Loucy (cell line): ENCODE measurements around the gene TTC39B.

Experiments
- H2AFZ ChIP-seq: fragments of 200-600 bp; sonication (generic); 2 replicates; pipeline ENCODE4 v1.6.0; 2016; ENCODE audit warnings: antibody characterized with exemption, mild to moderate bottlenecking, low read length, moderate library complexity
- H3F3A ChIP-seq: fragments of 200-600 bp; 2 replicates; pipeline ENCODE4 v1.6.0; 2016; ENCODE audit warnings: antibody characterized with exemption, low read depth, mild to moderate bottlenecking
- H3K27me3 ChIP-seq: fragments of 200-600 bp; sonication (generic); 2 replicates; pipeline ENCODE4 v1.6.1; 2014; ENCODE audit warnings: low read length, mild to moderate bottlenecking; ENCODE audit not compliant: insufficient read depth, poor library complexity, severe bottlenecking
- H3K36me3 ChIP-seq: fragments of 200-600 bp; sonication (generic); 2 replicates; pipeline ENCODE4 v1.6.1; 2016; ENCODE audit warnings: low read length; ENCODE audit not compliant: insufficient read depth
- H3K4me1 ChIP-seq: fragments of 200-600 bp; sonication (generic); 2 replicates; pipeline ENCODE4 v1.5.1; 2014; ENCODE audit warnings: low read length, mild to moderate bottlenecking; ENCODE audit not compliant: insufficient read depth, poor library complexity, severe bottlenecking
- H3K4me2 ChIP-seq: fragments of 200-600 bp; sonication (generic); 2 replicates; pipeline ENCODE4 v1.6.0; 2014; ENCODE audit warnings: antibody characterized with exemption, low read length, low read depth, mild to moderate bottlenecking; ENCODE audit not compliant: poor library complexity, severe bottlenecking
- H3K4me3 ChIP-seq: fragments of 200-600 bp; sonication (generic); 2 replicates; pipeline ENCODE4 v1.5.1; 2014; ENCODE audit warnings: low read length, mild to moderate bottlenecking, mixed read lengths; ENCODE audit not compliant: poor library complexity, severe bottlenecking
- H3K79me2 ChIP-seq: fragments of 200-600 bp; sonication (generic); 2 replicates; pipeline ENCODE4 v1.6.1; 2014; ENCODE audit warnings: low read length; ENCODE audit not compliant: insufficient read depth
- H3K9ac ChIP-seq: fragments of 200-600 bp; sonication (generic); 2 replicates; pipeline ENCODE4 v1.6.0; 2014; ENCODE audit warnings: mild to moderate bottlenecking, low read depth, low read length, moderate library complexity; ENCODE audit not compliant: poor library complexity, severe bottlenecking
- H3K9me2 ChIP-seq: fragments of 200-600 bp; sonication (generic); replicated peaks from 2 replicates; pipeline ENCODE4 v1.6.1; 2016; ENCODE audit warnings: low read depth, low read length, mixed read lengths
- H3K9me3 ChIP-seq: fragments of 200-600 bp; sonication (generic); 2 replicates; pipeline ENCODE4 v1.6.1; 2014; ENCODE audit warnings: mild to moderate bottlenecking, antibody characterized with exemption, low read length, low read depth; ENCODE audit not compliant: insufficient read depth
- H4K20me1 ChIP-seq: fragments of 200-600 bp; sonication (generic); 2 replicates; pipeline ENCODE4 v1.6.0; 2014; ENCODE audit warnings: antibody characterized with exemption, low read length, mild to moderate bottlenecking; ENCODE audit not compliant: insufficient read depth, poor library complexity, severe bottlenecking
- CTCF ChIP-seq: fragments of 200-600 bp; sonication (generic); conservative IDR thresholded peaks from 2 replicates; pipeline ENCODE4 v1.5.1; 2014; ENCODE audit warnings: mild to moderate bottlenecking, antibody characterized with exemption, low read length
- EZH2phosphoT487 ChIP-seq: fragments of 200-600 bp; IDR thresholded peaks from 2 replicates; pipeline ENCODE4 v1.6.1; 2018; ENCODE audit warnings: antibody characterized with exemption, mild to moderate bottlenecking, moderate library complexity, borderline replicate concordance

Gene TTC39B

DNA sequence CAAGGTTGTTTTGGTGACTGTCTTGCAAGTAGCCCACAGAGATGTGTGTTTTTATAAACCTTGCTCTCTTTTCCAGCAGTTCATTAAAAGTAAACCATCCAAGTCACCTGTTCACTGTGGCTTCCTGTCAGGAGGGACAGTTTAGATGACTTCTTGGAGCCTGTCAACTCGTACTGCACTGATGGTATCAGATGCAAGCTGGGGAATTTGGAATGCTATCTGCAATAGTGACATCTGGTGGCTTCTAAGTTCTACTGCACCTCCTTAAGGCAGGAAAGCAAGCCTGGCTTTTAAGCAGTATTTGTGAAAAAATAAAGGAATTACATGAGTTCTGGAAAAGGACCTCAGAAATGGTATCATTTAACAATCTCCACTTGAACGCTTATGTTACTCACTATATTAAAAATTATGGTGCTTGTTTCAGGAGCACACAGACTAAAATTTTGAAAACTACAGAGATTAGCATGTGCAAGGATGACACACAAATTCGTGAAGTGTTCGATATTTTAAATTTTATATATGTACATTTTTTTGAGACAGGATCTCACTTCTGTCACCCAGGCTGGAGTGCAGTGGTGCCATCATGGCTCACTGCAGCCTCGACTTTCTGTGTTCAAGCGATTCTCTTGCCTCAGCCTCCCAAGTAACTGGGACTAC, 164.0 kb downstream of the TTC39B start:
- Histone ChIP-seq H3K4me3 (peak overlapping the region; percentile 13), H3K79me2 (no peaks in the 10 kb centered on the region), H3K4me2 (peak overlapping the region; percentile 63), H3K9me2 (no peaks in the 10 kb centered on the region), H2AFZ (peak overlapping the region; percentile 18; the same call in 1 of the 2 replicates), H4K20me1 (no peaks in the 10 kb centered on the region), H3K9ac (no peak overlapping the region), H3F3A (no peaks in the 10 kb centered on the region), H3K27me3 (no peaks in the 10 kb centered on the region), H3K4me1 (peaks cover 10% of the 10 kb centered on the region), H3K9me3 (no peaks in the 10 kb centered on the region), H3K36me3 (no peaks in the 10 kb centered on the region)
- TF ChIP-seq CTCF (peak; percentile 95), EZH2phosphoT487 (no peak)

- H3F3A ChIP-seq: no peaks in the 10 kb centered on the region
- H3K4me2 ChIP-seq: no peak overlapping the region
- H2AFZ ChIP-seq: no peak overlapping the region
- no peaks in the 10 kb centered on the region for H3K27me3 ChIP-seq
- H3K36me3 ChIP-seq: no peaks in the 10 kb centered on the region
- no peaks in the 10 kb centered on the region for H3K79me2 ChIP-seq
- TF ChIP-seq EZH2phosphoT487 (no peak), CTCF (no peak)
- H4K20me1 ChIP-seq: no peaks in the 10 kb centered on the region
- no peak overlapping the region for H3K9ac ChIP-seq
- H3K4me3 ChIP-seq: no peak overlapping the region
- peaks cover 19% of the 10 kb centered on the region for H3K4me1 ChIP-seq
- H3K9me2 ChIP-seq: no peaks in the 10 kb centered on the region
- no peaks in the 10 kb centered on the region for H3K9me3 ChIP-seq
Observed at GRCh38 chr9:15140051-15140450, 167.0 kb downstream of the TTC39B start.

GRCh38 chr9:15139469-15139868, 167.5 kb downstream of the TTC39B start:
- TF ChIP-seq CTCF: no peak
- no peak for TF ChIP-seq EZH2phosphoT487
- H3K9me3 ChIP-seq: no peaks in the 10 kb centered on the region
- no peak overlapping the region for H3K4me2 ChIP-seq

More at GRCh38 chr9:15139469-15139868, 167.5 kb downstream of the TTC39B start:
- H3K36me3 ChIP-seq: no peaks in the 10 kb centered on the region
- H3K4me1 ChIP-seq: peaks cover 19% of the 10 kb centered on the region
- no peak overlapping the region for H3K4me3 ChIP-seq
- H3K9me2 ChIP-seq: no peaks in the 10 kb centered on the region
- H3K27me3 ChIP-seq: no peaks in the 10 kb centered on the region
- no peaks in the 10 kb centered on the region for H4K20me1 ChIP-seq
- H3K9ac ChIP-seq: no peak overlapping the region
- no peaks in the 10 kb centered on the region for H3K79me2 ChIP-seq
- no peak overlapping the region for H2AFZ ChIP-seq
- H3F3A ChIP-seq: no peaks in the 10 kb centered on the region
